SK-N-SH (cell line): ENCODE measurements around the gene MPPED2.

Source experiments
- EP300 ChIP-seq, 2 experiments: IDR thresholded peaks; 2 replicates each; pipeline versions ENCODE4 v1.4.0 to v1.6.1; 2012; ENCODE audit warnings: borderline replicate concordance in 1 of 2, low read depth in 1 of 2, low read length in 1 of 2
- EZH2phosphoT487 ChIP-seq: fragments of 200-600 bp; sonication (generic); IDR thresholded peaks from 2 replicates; pipeline ENCODE4 v1.6.1; 2017; ENCODE audit warnings: low read depth, mixed run types, mild to moderate bottlenecking, antibody characterized with exemption, moderate library complexity, borderline replicate concordance
- JUND ChIP-seq: IDR thresholded peaks from 2 replicates; pipeline ENCODE4 v1.4.0; 2012
- NRF1 ChIP-seq: IDR thresholded peaks from 2 replicates; pipeline ENCODE4 v1.6.1; 2012; ENCODE audit warnings: low read depth, mild to moderate bottlenecking, low read length
- POLR2AphosphoS5 ChIP-seq: IDR thresholded peaks from 2 replicates; pipeline ENCODE4 v1.6.1; 2012; ENCODE audit warnings: low read depth, low read length
- RCOR1 ChIP-seq: fragments of 150-350 bp; IDR thresholded peaks from 2 replicates; pipeline ENCODE4 v1.6.1; 2017; ENCODE audit warnings: antibody characterized with exemption, low read length
- RXRA ChIP-seq: IDR thresholded peaks from 2 replicates; pipeline ENCODE4 v1.4.0; 2012; ENCODE audit warnings: low read depth, mild to moderate bottlenecking, borderline replicate concordance
- SIN3A ChIP-seq: IDR thresholded peaks from 2 replicates; pipeline ENCODE4 v1.6.1; 2012; ENCODE audit warnings: low read depth, mild to moderate bottlenecking, low read length, moderate library complexity, borderline replicate concordance
- YY1 ChIP-seq: IDR thresholded peaks from 2 replicates; pipeline ENCODE4 v1.4.0; 2012; ENCODE audit warnings: low read depth, mild to moderate bottlenecking
- TF ChIP-seq, protein P1 (sequence below): IDR thresholded peaks from 2 replicates; pipeline ENCODE4 v1.6.1; 2012; ENCODE audit warnings: mild to moderate bottlenecking, low read depth, low read length, moderate library complexity
- TF ChIP-seq, protein P2 (sequence below): fragments of 200-600 bp; sonication (generic); IDR thresholded peaks from 2 replicates; pipeline ENCODE4 v1.6.1; 2017; ENCODE audit warnings: antibody characterized with exemption, mild to moderate bottlenecking, moderate library complexity
- TF ChIP-seq, protein P3 (sequence below): IDR thresholded peaks from 2 replicates; pipeline ENCODE4 v1.4.0; 2012; ENCODE audit warnings: low read depth, borderline replicate concordance

DNA sequence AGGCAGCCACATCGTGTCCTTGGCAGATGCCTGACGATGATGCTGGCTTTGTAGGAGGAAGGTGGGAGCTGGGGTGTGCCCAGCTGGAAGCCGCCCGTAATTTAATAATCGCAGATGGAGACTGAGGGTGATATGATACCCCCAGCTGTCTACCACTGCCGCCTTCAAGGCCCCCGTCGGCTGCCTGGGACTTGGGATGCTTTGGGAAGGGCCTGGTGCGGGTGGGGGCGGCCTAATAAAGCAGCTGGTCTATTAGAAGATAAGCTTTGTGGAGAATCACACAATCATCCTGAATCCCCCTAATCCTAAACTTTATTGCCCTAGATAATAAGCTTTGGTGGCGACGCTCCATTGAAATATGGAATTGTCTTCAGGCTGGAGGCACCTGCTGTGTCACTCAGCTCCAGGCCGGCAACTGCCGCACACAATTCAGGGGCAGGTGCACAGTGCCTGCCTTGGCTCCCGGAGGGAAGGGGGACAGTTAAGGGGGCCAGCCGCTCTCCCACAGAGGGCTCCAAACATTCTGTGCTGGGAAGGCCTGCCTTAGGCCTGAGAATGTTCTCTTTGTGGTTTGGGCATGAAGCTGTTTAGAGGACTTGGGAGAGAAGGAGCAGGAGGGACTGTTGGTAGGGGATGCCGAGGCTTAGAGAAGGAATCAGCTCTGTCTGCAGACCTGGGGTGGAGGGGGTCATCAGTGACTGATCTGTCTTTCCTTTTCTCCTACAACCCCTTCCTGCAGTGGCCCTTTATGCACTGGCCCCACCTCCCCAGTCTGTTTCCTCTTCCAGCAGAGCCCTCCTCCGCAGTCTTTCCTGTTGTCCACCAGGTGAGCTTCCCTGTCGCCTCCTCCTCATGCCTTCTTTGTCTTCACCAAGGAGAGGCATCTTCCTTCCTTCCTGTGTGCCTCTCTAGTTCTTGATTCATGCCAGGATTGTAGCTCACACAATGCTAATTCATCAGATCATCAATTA, 198.0 kb downstream of the MPPED2 start:
- no peak for TF ChIP-seq RCOR1
- TF ChIP-seq, protein P1, sequence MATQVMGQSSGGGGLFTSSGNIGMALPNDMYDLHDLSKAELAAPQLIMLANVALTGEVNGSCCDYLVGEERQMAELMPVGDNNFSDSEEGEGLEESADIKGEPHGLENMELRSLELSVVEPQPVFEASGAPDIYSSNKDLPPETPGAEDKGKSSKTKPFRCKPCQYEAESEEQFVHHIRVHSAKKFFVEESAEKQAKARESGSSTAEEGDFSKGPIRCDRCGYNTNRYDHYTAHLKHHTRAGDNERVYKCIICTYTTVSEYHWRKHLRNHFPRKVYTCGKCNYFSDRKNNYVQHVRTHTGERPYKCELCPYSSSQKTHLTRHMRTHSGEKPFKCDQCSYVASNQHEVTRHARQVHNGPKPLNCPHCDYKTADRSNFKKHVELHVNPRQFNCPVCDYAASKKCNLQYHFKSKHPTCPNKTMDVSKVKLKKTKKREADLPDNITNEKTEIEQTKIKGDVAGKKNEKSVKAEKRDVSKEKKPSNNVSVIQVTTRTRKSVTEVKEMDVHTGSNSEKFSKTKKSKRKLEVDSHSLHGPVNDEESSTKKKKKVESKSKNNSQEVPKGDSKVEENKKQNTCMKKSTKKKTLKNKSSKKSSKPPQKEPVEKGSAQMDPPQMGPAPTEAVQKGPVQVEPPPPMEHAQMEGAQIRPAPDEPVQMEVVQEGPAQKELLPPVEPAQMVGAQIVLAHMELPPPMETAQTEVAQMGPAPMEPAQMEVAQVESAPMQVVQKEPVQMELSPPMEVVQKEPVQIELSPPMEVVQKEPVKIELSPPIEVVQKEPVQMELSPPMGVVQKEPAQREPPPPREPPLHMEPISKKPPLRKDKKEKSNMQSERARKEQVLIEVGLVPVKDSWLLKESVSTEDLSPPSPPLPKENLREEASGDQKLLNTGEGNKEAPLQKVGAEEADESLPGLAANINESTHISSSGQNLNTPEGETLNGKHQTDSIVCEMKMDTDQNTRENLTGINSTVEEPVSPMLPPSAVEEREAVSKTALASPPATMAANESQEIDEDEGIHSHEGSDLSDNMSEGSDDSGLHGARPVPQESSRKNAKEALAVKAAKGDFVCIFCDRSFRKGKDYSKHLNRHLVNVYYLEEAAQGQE = no peak
- TF ChIP-seq RXRA = no peak
- TF ChIP-seq, protein P2, sequence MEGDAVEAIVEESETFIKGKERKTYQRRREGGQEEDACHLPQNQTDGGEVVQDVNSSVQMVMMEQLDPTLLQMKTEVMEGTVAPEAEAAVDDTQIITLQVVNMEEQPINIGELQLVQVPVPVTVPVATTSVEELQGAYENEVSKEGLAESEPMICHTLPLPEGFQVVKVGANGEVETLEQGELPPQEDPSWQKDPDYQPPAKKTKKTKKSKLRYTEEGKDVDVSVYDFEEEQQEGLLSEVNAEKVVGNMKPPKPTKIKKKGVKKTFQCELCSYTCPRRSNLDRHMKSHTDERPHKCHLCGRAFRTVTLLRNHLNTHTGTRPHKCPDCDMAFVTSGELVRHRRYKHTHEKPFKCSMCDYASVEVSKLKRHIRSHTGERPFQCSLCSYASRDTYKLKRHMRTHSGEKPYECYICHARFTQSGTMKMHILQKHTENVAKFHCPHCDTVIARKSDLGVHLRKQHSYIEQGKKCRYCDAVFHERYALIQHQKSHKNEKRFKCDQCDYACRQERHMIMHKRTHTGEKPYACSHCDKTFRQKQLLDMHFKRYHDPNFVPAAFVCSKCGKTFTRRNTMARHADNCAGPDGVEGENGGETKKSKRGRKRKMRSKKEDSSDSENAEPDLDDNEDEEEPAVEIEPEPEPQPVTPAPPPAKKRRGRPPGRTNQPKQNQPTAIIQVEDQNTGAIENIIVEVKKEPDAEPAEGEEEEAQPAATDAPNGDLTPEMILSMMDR = no peak
- TF ChIP-seq EP300 (IDR thresholded peaks at IDR 0.05; ENCODE audit: borderline replicate concordance in 1 of 2, low read depth in 1 of 2, low read length in 1 of 2) = no peak
- no peak for TF ChIP-seq YY1
- no peak for TF ChIP-seq JUND
- TF ChIP-seq SIN3A = no peak
- TF ChIP-seq NRF1 = no peak
- TF ChIP-seq, protein P3, sequence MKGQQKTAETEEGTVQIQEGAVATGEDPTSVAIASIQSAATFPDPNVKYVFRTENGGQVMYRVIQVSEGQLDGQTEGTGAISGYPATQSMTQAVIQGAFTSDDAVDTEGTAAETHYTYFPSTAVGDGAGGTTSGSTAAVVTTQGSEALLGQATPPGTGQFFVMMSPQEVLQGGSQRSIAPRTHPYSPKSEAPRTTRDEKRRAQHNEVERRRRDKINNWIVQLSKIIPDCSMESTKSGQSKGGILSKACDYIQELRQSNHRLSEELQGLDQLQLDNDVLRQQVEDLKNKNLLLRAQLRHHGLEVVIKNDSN = no peak
- no peak for TF ChIP-seq EZH2phosphoT487
- no peak for TF ChIP-seq POLR2AphosphoS5
